GM18499 (cell line): Measurements from ENCODE around the gene TNKS1BP1.
"Not testable (repeated sequence)": the region's sequence is repeated elsewhere in the genome, so short reads cannot be mapped to it uniquely, and the experiment has no call there.

Experiments
- ATAC-seq: cut with Tn5 transposase; IDR thresholded peaks from one replicate; pipeline ENCODE4 v1.9.1; 2021; ENCODE audit warnings: moderate number of reproducible peaks; ENCODE audit not compliant: insufficient read depth, unreplicated experiment

The TNKS1BP1 gene, protein sequence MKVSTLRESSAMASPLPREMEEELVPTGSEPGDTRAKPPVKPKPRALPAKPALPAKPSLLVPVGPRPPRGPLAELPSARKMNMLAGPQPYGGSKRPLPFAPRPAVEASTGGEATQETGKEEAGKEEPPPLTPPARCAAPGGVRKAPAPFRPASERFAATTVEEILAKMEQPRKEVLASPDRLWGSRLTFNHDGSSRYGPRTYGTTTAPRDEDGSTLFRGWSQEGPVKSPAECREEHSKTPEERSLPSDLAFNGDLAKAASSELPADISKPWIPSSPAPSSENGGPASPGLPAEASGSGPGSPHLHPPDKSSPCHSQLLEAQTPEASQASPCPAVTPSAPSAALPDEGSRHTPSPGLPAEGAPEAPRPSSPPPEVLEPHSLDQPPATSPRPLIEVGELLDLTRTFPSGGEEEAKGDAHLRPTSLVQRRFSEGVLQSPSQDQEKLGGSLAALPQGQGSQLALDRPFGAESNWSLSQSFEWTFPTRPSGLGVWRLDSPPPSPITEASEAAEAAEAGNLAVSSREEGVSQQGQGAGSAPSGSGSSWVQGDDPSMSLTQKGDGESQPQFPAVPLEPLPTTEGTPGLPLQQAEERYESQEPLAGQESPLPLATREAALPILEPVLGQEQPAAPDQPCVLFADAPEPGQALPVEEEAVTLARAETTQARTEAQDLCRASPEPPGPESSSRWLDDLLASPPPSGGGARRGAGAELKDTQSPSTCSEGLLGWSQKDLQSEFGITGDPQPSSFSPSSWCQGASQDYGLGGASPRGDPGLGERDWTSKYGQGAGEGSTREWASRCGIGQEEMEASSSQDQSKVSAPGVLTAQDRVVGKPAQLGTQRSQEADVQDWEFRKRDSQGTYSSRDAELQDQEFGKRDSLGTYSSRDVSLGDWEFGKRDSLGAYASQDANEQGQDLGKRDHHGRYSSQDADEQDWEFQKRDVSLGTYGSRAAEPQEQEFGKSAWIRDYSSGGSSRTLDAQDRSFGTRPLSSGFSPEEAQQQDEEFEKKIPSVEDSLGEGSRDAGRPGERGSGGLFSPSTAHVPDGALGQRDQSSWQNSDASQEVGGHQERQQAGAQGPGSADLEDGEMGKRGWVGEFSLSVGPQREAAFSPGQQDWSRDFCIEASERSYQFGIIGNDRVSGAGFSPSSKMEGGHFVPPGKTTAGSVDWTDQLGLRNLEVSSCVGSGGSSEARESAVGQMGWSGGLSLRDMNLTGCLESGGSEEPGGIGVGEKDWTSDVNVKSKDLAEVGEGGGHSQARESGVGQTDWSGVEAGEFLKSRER (N-terminal part only)

DNA sequence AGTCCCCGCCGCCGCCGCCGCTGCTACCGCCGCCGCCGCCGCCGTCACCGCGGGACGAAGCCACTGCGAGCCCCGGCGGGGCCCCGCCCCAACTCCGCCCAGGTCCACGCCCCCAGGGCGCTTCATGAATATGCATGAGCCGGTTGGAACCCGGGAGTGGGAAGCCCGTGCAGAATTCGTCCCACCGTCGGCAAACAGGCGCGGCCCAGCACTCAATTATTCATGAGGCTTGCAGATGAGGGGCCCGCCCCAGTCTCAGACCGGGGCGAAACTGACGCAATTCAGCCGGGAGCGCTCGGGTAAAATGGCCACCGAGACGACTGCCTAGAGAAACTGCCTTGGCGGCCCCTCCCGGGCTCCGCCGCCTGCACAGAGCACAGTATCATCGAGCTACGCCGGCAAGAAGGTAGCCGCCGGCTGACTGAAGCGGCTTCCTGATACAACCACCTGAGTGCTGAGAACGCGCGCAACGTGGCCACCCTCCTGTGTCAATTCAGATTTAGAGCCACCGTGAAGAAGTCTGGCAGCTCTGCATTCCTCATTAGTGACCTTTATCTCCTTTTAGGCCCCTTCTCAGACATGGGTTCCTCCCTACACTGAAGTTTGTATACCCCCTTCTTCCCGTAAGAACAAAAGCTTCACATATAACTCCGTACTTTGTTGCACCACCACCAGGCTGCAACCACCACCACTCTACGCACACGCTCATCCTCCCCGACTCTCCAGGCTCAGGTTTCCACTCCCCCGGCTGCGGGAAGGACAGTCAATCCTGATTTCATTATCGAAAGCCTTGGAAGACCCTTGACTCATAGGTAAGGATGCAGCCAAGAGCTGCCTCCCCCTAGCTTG lies at the start of gene TNKS1BP1:
TSS of gene TNKS1BP1 (minus strand) at position 67 of the 849 bp plus-strand sequence. CDS start 3,067 bp downstream, outside the sequence.
- ATAC-seq = peak; percentile 81

DNA sequence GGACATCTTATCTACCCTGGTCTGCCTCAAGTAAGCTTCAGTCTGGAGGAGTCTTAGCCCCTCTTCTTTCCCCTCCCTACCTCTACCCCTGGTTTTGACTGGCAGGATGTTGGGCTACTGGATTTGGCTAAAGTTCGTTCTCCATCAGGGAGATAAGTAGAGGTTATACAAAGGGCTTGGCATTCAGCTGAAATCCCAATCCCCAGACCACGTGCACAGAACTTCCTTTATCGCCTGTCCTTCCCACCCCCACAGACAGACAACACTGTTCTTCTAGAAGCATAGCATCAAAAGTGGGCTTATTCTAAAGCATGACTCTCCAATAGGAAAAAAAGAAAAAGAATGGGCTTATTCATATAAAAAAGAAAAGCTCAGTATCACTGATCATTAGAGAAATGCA lies 48.4 kb upstream of the TNKS1BP1 start:
- no peak for ATAC-seq

DNA sequence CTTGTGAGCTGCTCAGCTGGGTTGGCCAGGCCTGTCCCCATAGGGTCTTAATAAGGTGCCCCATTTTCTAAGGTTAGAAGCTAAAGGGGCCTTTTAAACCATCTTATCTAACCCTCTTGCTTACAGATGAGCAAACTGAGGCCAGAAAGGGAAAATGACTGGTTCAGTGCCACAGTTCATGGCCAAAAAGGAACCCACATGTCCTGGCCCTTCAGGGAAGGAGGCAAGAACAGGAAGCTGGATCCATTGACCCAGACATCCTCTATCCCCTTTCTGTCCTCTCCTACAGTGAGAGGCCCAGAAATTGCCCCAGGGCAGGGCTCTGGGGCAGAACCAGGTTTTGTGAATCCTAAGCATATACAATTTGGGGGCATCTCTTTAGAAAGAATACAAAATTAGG lies 46.2 kb upstream of the TNKS1BP1 start:
- no peak for ATAC-seq

DNA sequence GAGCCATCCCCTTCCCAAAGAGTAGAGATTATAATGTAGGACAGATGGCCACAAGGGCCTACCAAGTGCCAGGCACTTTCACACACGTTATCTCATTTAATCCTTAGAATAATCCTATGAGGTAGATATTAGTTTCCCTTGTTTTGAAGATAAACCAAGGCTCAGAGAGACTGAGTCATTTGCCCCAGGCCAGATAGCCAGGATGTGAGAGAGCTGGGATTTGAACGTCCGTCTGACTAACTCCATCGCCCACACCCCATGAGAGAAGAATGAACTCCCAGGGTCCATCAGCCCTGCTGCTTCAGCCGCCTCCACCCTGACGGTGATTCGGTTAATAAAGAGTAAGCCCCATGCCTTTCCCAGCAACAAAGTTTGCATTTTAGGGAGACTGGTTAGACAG lies 45.5 kb upstream of the TNKS1BP1 start:
- no peak for ATAC-seq

DNA sequence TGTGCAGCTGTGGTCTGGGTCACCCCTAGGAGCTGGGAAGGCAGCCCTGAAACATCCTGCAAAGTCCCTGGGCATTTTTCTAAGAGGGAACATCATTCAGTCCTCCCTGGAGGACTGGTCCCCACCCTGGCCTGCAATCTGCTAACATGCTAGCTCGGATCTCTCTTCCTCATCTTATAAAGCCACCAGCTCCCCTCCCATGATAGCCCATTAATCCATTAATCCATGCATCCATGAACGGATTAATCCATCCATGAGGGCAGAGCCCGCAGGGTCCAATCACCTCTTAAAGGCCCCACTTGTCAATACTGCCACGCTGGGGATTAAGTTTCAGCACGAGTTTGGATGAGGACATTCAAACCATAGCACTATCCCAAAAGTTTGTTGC lies 44.1 kb upstream of the TNKS1BP1 start:
- no peak for ATAC-seq

DNA sequence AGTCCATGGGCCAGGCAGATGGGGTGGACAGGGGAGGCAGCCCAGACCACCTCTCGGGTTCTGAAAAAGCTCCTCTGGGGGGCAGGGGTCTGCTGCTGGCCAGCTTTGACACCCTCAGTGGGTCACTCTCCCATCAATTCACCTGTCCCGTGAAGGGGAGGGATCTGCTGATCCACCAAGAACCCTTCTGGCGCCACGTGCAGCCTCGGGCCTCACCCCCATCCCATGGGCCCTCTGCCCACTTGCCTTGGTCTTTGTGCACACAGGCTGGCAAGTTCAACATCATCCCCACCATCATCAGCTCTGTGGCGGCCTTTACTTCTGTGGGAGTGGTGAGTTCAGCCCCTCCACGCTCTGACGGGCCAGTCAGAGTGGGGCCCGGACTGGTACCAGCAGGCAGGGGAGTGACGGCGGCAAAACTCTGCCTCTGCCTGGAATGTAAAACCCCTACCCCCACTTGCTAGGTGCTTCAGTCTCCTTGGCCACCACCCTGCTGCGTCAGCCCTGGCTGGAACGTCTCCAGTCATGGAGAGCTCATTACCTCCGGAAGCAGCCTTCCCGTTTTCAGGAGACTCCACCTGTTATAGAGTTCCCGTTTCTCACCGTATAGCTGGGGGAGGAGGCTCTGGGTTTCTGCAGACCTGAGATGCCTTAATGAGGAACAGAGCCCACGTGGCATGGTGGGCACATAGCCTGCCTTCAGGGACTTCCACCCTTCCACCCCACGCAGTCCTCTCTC lies 43.5 kb upstream of the TNKS1BP1 start:
- no peak for ATAC-seq

DNA sequence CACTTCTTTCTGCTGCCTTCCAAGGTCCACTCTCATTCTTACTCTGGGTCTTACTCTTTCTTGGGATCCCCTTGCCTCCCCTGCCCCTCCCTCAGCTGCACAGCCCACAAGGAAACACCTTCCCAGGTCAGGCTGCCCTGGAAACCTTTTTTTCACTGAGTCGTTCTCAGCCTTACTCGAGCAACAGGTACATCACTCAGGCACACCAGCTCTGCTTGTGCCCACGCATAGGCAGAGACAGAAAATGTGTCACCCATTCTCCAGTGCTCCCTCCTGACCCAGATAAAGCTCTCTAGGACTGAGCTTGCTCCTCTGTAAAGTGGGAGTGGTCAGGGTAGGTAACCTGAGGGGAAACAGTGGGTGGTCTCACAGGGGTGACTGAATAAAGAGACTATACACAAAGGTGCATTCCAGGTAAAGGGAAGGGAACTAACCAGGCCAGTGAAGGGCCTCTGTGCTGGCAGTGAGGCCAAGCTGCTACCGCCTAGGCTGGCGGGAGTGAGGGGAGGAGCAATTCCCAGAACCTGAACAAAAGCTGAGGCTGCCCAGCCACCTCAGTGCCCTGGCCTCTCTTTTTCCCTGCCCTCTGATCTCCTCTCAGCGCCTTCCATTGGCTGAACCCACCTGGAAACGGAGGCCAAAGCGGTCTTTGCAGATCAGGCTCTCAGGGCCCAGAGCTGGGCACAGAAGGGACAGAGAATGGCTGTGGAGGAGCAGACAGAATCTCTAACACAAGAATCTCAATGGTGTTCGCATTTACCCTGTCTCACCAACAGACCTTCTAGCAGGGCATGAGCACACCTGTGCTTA lies 40.3 kb upstream of the TNKS1BP1 start:
- no peak for ATAC-seq

DNA sequence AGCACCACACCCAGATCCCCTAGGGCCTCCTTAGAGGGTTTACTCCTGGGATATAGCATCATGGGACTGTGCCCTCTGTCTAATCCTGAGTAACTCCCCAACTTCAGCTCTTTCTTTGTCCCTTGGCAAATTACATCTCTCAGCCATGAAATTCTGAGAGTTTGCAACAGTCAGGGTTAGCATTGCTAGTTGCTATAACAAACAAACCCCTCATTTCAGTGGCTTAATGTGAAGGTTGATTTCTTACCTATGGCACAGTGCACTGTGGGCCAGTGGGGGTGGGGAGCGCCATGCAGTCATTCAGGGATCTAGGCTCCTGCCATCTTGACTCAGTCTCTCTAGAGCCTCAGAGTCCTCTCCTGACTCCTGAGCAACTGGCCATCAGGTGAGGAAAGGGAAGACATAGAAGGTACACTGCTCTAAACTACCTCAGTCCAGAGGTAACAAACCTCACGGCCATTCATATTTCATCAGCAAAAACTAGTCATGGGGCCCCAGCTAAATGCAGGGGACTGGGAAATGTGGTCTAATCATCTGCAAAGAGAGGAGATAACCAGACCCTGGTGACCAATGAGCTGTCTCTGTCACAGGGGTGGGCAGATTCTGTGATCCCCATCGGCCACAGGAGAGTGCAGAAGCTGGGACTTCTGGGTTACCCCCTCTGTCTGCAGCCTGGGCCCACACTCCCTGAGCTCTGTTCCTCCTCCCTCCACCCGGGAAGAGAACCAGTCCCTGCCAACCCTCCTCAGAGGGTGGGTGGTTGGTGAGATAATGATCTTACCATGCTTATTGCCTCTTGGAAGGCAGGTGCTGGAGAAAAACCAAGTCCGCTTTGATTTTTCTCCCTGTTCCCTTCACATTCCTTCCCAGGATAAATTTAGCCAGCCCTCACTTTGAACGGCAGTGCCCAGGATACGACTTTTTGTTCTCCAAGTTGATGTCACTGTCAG lies 38.7 kb upstream of the TNKS1BP1 start:
- ATAC-seq = no peak

DNA sequence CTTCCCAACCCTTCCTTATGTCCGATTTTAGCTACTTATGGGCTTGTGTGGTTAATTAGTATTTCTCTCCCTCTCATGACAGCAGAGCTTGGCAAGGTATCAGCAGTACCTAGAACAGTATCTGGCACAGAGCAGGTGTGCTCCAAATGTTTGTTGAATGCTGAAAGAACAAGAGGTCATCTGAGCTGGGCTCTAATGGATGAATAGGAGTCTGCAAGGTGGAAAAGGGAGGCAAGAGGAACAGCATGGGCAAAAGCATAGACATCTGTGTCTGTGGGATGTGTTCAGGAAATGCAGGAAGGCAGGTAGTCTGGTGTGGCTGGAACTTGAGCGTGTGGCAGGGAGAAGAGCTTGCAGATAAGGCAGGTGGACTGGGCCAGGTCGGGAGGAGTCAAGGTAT lies 37.2 kb upstream of the TNKS1BP1 start:
- no peak for ATAC-seq

DNA sequence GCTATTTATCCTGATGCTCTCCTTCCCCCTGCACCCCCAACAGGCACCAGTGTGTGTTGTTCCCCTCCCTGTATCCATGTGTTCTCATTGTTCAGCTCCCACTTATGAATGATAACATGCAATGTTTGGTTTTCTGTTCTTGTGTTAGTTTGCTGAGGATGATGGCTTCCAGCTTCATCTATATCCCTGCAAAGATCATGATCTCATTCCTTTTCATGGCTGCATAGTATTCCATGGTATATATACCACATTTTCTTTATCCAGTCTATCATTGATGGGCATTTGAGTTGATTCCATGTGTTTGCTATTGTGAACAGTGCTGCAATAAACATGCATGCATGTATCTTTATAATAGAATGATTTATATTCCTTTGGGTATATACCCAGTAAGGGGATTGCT lies 36.7 kb upstream of the TNKS1BP1 start:
- not testable (repeated sequence) for ATAC-seq

DNA sequence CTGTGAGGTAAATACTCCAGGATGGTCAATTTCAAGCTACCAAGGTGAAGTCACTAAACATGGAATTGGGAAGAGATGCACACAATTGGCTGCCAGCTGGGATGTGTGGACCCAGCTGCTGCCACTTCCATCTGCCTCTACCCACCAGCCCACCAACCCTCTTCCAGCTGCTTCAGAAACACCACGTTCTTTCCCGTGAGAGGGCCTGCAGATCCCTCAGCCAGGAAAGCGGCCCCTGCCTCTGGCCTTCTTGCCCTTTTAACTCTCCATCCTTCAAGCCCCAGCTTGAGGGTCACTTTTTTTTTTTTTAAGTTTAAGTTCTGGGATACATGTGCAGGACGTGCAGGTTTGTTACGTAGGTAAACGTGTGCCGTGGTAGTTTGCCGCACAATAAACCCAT lies 36.2 kb upstream of the TNKS1BP1 start:
- ATAC-seq = no peak

DNA sequence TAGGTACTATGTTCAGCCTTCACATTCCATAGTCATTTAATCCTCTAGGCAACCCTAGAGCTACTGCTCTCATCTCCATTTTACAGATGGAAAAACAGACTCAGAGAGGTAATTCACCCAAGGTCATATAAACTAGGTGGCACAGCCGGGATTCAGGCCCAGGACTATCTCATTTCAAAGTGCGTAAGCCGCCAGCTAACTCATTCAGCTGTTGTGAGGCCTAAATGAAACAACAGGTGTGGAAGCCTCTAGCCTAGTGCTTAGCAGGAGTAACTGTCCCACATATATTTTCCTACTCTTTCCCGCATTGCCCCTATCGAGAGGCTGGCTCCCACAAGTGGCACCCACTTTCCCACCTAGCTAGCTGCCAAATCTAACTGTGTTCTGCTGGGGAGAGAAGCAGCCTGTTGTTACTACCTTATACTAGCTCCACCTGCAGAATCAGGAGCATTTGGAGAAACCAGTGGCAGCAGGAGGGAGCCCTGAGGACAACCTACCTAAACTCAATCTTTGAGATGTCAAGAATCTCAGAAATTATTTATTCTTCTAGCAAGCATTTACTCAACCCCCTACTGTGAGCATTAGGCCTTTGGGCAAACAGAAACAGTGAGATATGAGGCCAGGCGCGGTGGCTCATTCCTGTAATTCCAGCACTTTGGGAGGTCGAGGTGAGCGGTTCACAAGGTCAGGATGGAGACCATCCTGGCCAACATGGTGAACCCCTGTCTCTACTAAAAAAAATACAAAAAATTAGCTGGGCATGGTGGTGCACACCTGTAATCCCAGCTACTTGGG lies 35.3 kb upstream of the TNKS1BP1 start:
- ATAC-seq = no peak

DNA sequence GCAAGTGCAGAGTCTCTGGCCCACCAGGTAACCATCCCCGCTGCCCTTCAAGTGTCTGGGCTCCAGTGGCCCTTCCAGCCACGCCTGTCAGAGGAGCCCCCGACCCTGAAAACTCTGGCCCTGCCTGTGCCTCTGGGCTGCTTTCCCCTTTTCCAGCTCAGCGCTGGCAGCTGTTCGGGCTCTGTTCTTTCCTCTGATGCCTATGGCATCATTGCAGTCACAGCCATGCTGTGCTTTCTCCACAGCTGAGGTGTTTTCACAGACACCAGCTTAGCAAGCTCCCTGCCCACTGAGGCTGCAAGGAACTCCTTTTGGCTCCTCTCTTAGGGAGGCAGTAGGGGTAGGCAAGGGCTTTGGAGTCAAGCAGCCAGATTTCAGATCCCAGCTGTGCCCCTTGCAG lies 34.6 kb upstream of the TNKS1BP1 start:
- ATAC-seq = no peak

DNA sequence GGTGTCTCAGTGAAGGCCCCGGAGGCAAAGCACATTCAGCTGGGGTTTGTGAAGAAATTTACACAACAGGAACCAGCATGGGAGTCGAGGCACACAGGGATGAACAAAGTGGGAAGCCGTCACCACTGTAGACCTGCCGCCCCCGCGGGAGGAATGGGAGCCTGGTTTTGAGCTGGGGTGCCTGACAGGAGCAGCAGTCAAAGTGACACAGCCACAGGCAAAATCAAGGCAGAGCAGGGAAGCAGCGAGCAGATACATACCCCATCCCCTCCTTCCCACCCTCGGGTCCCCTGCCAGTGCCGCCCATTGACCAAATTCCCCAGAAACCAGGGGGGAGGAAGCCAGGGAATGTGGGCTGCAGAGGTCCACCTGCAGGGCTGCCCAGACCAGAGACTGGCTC lies 34.2 kb upstream of the TNKS1BP1 start:
- ATAC-seq = no peak

DNA sequence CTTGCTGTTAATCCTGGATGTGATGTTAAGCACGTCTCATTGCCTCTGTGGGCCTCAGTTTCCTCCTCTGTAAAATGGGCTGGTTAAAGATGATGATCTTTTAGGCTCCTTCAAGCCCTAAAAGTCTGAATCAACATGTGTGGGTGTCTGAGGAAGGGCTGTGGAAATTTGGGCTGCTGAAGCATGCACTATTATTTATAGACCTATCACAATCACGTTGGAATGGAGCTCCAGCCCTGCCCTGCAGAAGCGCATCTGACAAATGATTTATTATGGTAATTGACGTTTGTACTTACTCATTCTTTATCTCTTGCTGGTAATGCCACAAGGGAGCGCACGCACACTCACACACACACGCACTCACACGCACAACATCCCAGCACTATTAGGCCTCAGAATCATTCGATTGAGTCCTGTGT lies 33.8 kb upstream of the TNKS1BP1 start:
- no peak for ATAC-seq

DNA sequence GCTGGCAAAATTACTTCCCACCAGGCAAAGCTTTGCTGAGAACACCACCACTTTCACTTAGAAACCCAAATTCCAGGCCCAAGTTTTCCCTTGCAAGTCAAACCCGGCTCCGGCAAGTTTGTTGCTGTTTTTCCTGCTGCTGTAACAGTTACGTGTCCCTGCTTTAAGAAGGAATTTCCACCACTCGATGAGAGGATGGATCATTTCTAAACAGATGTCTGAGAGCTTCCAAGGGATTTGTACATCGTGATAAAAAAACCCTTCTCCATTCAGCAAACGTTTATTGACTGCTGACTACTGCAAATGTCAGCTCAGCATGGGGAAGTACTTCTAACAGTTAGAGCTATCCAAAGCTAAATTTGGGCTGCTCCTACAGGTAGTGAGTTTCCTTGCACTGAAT lies 33.1 kb upstream of the TNKS1BP1 start:
- ATAC-seq = no peak
